ENCODE data around the gene TSSK6. TPM values are rescaled to one million over a fixed set of nuclear protein-coding genes. Genes with fewer than 3 reads are reported as not detected.

TSSK6 gene
- total RNA-seq, 2 donors from 2014 or later = 0.46 to 1.00 TPM

DNA sequence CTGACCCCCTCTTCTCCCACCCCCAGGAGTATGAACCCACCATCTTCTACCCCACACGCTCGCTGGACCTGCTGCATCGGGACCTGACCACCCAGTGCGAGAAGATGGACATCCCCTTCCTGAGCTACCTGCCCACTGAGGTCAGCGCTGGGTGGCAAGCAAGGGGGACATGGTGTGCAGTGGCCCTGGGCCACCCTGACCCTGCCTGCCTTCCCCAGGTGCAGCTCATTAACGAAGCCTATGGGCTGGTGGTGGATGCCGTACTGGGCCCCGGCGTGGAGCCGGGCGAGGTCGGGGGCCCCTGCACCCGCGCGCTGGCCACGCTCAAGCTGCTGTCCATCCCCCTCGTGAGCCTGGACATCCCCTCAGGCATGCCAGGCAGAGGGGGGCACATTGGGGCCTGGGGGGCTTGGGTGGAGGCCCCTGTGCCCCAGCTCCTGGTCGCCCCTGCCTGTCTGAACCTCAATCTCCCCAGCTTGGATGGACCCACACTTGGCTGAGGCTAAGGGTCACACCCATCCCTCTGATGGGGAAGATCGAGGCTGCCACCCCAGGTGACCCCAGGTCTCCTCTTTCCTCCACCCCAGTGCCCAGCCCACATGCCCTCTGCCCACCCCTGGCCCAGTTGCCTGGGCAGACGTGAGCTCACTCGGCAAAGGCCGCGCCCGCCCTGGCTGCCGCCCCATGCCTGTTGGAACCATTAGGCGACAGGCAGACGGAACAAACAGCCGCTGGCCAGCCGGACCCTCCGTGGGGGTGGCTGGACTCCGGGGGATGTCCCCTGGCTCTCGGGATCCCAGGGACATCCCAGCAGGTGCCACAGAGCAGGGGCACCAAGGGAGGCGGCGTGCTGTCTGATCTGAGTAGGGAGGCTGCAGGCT, 20.2 kb upstream of the TSSK6 start:
- no peak for DNase-seq (ENCODE audit: low spot score)
- intact Hi-C loops (cut with DNase I) = no loop called here

DNA sequence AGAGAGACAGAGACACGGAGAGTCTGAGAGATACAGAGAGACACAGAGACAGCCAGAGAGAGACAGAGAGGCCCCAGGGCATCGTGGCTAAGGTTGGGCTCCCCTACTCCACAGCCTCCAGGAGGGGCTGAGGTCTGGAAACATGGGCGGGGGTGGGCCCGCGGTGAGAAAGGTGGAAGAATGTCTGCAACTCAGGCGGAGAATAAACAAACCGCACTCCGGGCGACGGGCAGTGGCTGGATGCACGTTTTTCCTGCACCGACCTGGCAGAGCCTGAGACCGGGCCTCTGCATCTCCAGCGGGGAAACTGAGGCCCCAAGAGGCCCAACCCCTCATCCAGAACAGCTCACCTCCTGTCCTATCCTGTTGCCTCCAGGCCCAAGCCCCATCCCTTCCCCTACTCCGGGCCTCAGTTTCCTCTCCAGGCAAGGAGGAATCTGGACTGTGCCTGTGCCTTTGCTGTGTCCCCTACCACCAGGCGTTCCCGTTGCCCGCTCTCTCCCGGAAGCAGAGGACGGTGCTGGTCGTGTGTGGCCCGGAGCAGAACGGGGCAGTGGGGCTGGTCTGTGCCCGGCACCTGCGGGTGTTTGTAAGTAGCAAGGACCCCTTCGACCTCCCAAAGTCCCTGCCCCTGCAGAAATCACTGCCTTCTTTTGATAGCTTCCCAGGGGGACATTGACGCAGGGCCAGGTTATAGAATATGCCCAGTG, 19.4 kb upstream of the TSSK6 start:
- DNase-seq (ENCODE audit: low spot score) = no peak
- intact Hi-C loops (cut with DNase I) = loop anchor here in 1 of 2 donors (5.0 kb wide), 1 partner anchor 108 kb away; the partner anchor contains the start of gene GMIP

DNA sequence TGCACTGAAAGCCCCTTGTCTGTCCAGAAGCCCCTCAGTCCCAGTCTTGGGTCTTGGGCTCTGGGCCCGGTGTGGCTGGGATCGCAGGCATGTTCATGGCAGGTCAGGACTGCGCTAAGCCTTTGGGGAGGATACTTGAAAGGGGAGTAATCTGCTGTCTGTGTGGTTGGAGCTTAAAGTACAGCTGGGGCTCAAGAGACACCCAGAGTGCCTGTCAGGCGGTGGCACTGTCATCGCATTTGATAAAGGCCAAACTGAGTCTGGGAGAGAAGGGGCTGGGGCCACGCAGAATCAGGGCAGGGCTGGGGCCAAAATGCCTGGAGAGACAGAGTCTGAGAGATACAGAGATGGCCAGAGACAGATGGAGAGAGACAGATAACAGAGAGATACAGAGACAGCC, 18.5 kb upstream of the TSSK6 start:
- no peak for DNase-seq (ENCODE audit: low spot score)
- intact Hi-C loops (cut with DNase I) = loop anchor here (2.0 to 5.0 kb wide), 3 partner anchors 108 to 425 kb away; partner anchors contain the start of gene GMIP (in 2 of the 2)

DNA sequence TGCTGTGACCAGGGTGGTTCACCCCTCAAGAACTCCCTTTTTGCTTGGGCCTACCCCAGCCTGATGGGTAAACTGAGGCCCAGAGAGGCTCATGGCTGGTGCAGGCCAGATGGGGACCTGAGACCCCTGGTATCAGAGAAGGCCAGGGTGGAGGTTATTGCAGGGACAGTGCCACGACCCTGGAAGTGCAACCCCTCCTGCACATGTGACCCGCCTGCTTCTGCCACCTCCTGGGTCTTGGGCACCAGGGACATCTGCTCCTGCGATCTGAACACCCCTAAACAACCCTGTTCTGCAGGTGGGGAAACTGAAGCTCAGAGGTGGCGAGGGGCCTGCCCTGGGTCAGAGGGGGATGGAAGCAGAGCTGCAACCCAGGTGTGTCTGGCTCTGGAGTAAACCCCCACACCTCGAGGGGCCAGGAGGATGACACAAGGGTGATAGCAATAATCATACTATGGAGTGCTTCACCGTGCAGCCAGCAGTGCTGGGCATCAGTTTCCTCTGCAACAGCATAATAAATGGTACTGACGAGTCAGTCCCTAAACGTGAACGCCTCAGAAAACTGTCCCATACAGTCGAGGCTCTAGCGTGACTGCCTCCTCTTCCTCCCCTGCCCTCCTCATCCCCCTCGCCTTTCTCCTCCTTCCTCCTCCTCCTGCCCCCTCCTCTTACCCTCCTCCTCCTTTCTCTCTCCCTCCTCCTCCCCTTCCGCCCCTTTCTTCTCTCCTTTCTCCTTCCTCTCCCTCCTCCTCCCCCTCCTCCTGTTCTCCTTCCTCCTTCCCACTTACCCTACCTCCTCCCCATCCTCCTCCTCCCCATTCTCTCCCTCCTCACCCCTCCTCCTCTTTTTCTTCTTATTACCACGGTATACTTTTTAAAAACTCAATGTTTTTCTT, 17.7 kb upstream of the TSSK6 start:
- intact Hi-C loops (cut with DNase I) = loop anchor here (2.0 to 5.0 kb wide), 3 partner anchors 109 to 426 kb away; partner anchors contain the start of gene GMIP (in 2 of the 2)
- no peak for DNase-seq (ENCODE audit: low spot score)

DNA sequence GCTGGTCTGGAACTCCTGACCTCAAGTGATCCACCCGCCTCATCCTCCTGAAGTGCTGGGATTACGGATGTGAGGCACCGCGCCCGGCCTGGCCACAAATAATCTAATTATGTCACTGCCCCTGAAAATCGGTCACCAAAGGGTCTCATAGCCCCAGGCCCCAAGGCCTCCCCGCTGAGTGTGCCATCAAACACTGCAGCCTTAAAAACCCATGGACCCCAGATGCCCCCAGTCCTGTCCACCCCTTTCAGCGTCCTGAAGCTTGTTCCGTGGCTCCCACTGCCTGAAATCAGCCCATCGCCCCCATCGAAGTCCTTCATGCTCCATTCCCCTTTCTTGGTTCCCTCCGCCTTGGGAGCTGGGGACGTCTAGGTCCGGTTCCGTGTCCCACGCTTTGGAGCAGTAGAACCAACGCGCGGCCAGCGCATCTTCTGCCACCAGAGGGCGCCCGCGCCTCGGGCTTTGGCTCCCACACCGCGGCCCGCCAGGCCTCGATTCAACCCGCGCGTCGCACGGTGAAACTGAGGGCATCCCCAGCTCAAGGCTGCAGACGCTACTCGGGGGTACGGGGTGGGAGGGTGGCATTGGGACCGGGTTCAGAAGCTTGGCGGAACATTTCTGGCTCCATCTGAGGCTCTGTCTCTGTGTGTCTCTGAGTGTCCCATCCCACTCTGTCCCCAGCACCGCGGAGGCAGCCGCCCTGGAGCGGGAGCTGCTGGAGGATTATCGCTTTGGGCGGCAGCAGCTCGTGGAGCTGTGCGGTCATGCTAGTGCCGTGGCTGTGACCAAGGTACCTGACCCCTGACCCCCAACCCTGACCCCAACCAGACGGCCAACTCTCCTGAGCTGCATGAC, 16.8 kb upstream of the TSSK6 start:
- intact Hi-C loops (cut with DNase I) = loop anchor here (2.0 to 5.0 kb wide), 3 partner anchors 110 to 427 kb away; partner anchors contain the start of gene GMIP (in 2 of the 2)
- peak; percentile 95 for DNase-seq (ENCODE audit: low spot score)

DNA sequence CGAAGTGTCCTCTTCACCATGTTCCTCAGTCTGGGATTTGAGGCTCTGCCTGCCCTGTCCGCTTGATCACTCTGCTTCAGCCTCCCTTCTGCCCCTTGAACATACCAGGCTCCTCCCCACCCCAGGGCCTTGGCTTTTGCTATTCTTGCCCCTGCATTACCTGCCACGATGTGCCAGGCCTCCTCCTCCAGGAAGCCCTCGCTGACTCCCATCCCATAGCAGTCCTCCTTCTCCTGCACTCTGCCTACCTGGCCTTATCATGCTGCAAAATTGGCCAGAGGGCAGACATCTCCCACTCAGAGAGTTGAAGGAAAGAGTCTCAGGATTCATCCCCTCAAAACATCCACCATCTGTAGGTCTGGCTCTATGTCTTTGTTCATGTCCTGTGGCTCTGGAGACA, 15.5 kb upstream of the TSSK6 start:
- intact Hi-C loops (cut with DNase I) = loop anchor here in 1 of 2 donors (5.0 kb wide), 1 partner anchor 111 kb away; the partner anchor contains the start of gene GMIP
- no peak for DNase-seq (ENCODE audit: low spot score)

DNA sequence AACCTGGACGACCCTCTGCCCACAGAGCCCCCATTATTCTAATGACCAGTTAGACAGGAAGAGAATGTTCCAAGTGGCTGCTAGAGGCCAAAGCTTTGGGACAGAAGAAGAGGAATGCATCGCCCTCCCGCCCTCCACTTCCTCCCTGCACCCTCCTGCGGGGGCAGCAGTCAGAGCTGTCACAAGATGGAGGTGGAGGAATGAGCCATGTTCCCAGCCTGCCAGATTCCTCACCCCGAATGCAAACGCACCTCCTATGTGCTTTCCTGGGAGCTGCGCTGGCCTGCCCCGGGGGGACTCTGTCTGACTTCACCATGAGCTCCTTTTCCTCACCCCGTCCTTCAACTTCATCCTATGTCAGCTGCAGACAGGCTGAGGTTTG, 15.1 kb upstream of the TSSK6 start:
- intact Hi-C loops (cut with DNase I) = loop anchor here in 1 of 2 donors (5.0 kb wide), 1 partner anchor 112 kb away; the partner anchor contains the start of gene GMIP
- DNase-seq (ENCODE audit: low spot score) = no peak

DNA sequence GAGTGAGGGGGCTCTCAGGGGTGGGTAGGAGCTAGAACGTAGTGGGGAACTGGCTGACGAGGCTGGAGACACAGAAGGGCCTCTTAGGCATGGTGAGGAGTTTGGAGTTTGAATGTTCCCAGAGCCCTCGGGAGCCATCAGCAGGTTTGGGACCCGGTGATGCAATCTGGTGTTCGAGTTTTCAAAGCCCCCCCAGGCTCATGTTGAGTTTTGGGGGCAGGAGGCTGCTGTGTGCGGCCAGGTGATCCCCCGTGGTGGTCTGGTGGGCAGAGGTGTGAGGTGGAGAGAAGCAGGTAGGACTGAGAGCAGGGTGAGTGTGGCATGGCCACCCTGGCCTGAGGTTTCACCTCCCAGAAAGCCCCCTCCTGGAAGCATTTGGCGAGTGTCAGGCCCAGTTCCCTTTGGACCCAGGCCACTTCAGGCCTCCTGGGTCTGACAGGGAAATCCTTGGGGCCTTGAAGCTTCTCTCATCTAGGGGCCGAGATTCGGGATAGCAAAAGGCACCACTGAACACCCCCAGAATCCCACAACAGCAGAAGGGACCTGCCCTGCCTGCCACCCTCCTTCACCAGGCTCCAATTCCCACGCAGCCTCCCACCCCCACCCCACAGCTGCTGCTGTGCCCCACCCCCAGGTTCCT, 14.6 kb upstream of the TSSK6 start:
- DNase-seq (ENCODE audit: low spot score) = peak; percentile 76
- intact Hi-C loops (cut with DNase I) = loop anchor here in 1 of 2 donors (5.0 kb wide), 1 partner anchor 112 kb away; the partner anchor contains the start of gene GMIP

DNA sequence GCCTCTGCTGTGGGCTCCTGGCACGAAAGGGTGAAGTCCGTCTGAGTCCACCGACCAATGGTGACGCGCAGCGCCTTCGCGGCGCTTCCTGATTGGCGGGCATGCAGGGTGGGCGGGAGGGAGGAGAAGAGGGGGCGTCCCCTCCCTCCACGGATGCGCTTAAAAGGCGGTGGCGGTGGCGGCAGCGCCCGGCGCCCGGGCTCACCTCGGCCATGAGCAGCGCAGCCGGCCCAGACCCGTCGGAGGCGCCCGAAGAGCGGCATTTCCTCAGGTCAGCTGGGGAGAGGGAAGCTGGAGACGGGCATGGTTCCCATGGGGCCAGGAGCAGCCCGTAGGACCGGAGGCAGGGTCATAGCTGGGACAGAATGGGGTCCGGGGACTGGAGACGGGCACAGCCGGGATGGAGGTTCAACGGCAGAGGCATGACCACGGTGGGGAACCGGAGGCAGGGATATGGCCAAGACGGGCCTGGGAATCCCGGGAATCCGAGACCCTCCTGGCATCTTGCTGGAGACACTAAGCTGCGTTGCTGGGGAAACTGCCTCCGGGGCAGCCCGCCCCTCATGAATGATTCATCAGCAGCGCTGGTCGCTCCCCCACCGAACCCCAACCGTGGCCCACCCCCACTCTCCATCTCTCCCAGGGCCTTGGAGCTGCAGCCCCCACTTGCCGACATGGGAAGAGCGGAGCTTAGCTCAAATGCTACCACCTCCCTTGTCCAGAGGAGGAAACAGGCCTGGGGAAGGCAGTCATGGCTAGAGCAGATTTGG, 13.6 kb upstream of the TSSK6 start, which contains the start of gene YJEFN3:
YJEFN3 (plus strand) TSS at position 191 of the 770 bp plus-strand sequence; CDS start at position 213, 22 bp downstream.
- peak; percentile 79 for DNase-seq (ENCODE audit: low spot score)
- intact Hi-C loops (cut with DNase I) = no loop called here

DNA sequence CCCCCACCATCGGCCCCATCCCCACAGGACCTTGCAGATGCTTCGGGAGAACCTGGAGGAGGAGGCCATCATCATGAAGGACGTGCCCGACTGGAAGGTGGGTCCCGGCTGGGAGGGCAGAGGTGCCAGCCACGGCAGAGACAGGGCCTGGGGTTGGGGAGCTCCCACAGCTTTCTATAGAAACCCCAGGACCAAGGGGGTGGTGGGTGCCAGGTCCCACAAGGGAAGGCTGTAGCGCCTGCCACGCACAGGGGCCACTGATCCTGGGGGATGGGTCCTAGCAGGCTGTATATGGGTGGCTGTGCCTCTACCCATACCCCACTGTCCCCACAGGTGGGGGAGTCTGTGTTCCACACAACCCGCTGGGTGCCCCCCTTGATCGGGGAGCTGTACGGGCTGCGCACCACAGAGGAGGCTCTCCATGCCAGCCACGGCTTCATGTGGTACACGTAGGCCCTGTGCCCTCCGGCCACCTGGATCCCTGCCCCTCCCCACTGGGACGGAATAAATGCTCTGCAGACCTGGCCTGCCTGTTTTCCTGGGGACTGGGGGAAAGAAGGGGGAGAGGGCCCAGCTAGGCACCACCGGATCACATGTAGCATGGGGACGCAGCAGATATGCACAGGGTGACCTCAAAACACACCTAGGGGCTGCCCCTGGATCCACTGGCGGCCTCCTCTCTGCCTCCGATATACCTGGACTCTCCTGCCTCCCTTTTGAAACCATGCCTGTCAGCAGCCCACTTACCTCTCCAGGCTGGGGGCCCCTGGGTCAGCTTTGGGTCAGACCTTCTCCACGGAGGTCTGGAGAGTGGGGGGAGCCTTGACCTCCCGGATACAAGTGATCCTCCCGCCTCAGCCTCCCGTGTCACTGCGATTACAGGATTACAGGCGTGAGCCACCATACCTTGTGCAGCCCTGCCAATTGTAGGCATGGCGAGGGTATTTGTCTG, 12.6 kb upstream of the TSSK6 start:
- DNase-seq (ENCODE audit: low spot score) = peak; percentile 71
- intact Hi-C loops (cut with DNase I) = no loop called here

DNA sequence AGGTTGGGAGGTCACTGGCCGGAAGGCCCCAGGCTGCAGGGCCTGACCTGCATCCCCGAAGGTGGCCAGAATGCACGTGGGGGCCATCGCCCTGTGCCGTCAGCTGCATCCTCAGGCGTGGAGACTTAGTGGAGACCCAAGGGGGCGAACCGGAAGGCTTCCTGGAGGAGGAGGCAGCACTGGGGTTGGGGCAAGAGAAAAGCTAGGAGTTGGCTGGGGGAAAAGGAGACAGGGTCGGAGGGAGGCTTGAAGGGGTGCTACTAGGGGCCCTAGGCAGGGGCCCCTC, 12.0 kb upstream of the TSSK6 start:
- intact Hi-C loops (cut with DNase I) = no loop called here
- no peak for DNase-seq (ENCODE audit: low spot score)

DNA sequence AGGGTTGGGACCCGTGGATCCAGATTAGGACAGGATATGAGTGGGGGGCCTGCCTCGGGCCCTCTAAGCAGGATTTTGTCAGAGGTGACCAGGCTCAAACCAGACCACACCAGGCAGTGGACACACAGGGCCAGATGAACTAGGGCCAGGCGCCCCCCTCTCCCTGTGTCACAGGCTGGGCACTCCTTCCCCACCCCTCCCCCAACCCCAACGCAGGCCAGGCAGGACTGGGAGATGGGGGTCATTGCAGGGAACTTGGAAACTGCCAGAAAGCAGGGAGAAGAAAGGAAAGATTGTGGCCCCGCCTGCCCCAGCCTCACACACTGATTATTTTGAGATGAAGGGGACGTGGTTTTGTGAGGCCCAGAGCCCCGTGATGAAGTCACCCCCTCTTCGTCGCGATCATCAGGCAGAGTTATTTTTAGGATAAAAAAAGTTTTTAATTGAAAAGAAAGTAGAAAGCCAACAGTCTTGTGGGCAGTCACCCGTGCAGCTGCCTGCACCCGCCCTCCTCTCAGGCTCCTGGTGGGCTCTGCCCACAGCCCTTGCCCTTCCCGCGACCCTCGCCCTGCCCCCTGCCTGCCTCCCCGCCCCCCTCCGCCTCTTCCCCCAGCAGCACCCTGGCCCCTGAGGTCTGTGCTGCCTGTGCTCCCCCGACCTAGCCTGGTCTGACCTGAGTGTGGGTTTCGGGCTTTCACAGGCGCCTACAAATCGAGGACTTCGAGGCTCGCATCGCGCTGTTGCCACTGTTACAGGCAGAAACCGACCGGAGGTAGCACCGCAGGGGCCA, 11.4 kb upstream of the TSSK6 start:
- intact Hi-C loops (cut with DNase I) = no loop called here
- DNase-seq (ENCODE audit: low spot score) = no peak

DNA sequence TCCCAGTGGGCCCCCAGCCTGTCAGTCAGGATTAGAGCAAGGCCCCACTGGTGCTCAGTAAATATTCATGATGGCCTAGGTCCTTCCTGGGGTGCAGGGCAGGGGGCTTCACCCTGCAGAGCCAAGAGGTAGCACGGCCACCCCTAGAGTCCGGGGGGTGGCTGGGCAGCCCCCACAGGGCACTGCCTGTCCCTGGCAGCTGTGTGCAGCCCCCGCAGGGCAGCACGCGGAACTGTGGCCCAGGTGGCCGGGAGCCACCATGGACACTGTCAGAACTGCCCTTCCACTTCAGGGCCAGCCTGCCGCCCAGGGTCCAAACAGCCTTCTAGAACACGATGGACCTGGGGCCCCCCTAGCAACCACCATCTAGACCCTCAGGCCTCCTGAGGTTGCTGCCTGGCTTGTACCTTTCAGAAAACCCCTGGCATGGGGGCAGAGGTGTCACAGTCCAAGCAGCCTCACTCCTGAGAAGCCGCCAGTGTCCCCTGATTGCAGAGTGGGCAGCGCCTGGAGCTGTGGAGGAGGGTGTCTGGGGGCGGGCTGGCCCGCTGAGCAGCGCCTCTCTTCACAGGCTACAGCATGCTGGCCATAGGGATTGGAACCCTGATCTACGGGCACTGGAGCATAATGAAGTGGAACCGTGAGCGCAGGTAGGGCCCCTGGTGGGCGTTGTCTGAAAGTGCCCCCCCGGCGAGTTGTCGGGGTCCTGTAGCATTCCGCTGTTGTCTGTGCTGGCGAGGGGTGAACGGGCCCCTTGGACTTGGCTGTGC, 10.4 kb upstream of the TSSK6 start:
- DNase-seq (ENCODE audit: low spot score) = no peak
- intact Hi-C loops (cut with DNase I) = no loop called here

DNA sequence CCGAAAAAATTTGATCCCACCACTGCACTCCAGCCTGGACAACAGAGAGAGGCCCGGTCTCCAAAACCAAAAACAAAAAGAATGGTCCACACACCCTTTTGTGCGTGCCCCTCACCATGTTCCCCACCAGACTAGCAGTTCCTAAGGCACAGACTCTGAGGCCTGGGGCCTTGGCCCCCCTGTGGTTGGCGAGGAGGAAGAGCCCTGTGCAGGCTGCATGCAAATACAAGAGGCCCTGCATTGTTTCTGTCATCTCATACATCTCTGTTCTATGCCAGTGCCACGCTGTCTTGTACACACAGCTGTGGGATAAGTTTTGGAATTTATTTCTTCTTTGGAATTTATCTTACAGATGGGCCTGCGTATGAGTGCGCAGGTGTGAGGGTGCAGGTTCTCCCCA, 8.7 kb upstream of the TSSK6 start:
- DNase-seq (ENCODE audit: low spot score) = no peak
- intact Hi-C loops (cut with DNase I) = no loop called here
